ENCODE data around the gene RPTOR.

DNA sequence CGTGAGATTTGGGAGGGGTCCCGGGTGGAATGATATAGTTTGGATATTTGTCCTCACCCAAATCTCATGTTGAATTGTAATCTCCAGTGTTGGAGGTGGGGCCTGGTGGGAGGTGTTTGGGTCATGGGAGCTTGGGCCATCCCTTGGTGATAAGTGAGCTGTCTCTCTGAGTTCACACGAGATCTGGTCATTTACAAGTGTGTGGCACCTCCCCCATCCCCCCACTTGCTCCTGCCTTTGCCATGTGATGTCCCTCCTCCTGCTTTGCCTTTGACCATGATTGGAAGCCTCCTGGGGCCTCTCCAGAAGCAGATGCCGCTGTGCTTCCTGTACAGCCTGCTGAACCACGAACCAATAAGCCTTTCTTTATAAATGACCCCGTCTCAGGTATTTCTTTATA lies 469.0 kb downstream of the RPTOR start:
- TF ChIP-seq GATA2 (IDR thresholded peaks at IDR 0.05; ENCODE audit: low read depth, low read length) (no peak), GATA3 (IDR thresholded peaks at IDR 0.05; ENCODE audit: low read depth, low read length) (no peak)
